PFSK-1 (cell line): Measurements from ENCODE around the gene ERBB4.

Experiments used
- POLR2AphosphoS5 ChIP-seq: IDR thresholded peaks from 2 replicates; pipeline ENCODE4 v1.6.1; 2012; ENCODE audit warnings: low read depth, mild to moderate bottlenecking, control low read depth, low read length, moderate library complexity
- REST ChIP-seq, 2 experiments: IDR thresholded peaks; 2 replicates each; pipeline versions ENCODE4 v1.6.1 to v1.8.0; 2011 to 2012; ENCODE audit warnings: low read depth in 2 of 2, low read length in 2 of 2, control low read depth in 1 of 2, inconsistent platforms in 1 of 2, mild to moderate bottlenecking in 1 of 2, moderate library complexity in 1 of 2; ENCODE audit not compliant: insufficient read depth in 1 of 2

DNA sequence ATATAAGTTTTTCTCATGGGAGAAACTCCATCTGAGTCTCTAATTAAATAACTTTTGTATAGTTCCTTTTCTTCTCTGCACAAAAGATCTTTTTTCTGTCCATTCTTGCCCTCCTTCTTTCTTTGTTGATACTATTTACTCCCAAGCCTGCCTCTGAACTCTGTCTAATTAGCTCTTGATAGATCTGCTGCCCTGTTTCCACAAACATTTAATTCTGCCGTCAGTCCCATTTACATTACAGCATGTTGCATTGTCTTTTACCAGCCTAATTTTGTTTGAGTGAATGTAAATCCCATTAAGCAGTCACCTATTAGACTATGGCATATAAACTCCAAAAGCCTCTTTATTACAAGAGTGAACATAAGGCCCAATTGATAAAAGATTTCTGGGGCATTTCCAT, 254.4 kb downstream of the ERBB4 start:
- TF ChIP-seq POLR2AphosphoS5 (no peak), REST (IDR thresholded peaks at IDR 0.05; ENCODE audit: insufficient read depth in 1 of 2, low read depth in 2 of 2, low read length in 2 of 2) (no peak)
